Measurements from ENCODE around the gene SNX11.

- no peak for TF ChIP-seq CTCF (IDR thresholded peaks at IDR 0.05; ENCODE audit: poor library complexity, severe bottlenecking)
- no peak for TF ChIP-seq MXI1 (conservative IDR thresholded peaks at IDR 0.05; ENCODE audit: poor library complexity, severe bottlenecking)
These were observed 47.3 kb upstream of the SNX11 start for GRCh38 chr17:48060249-48060648.

Measured in neural cell (in vitro differentiated cells).